ENCODE measurements around the gene LAMC2.
"Not testable (repeated sequence)": the region's sequence is repeated elsewhere in the genome, so short reads cannot be mapped to it uniquely, and the experiment has no call there.

Gene LAMC2

DNA sequence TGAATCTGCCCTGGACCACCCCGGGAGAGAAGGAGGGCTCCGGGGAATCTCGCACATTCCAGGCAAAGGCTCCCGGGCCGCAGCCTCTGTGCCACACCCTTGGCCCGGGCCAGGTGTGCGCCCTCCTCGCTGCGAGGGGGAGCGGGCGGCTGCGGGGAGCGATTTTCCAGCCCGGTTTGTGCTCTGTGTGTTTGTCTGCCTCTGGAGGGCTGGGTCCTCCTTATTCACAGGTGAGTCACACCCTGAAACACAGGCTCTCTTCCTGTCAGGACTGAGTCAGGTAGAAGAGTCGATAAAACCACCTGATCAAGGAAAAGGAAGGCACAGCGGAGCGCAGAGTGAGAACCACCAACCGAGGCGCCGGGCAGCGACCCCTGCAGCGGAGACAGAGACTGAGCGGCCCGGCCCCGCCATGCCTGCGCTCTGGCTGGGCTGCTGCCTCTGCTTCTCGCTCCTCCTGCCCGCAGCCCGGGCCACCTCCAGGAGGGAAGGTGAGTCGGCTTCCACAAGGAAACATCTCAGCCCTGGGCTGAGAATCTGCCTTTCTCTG lies at the start of gene LAMC2:
TSS of gene LAMC2 (plus strand) at position 324 of the 550 bp plus-strand sequence. CDS start at position 413, 89 bp downstream.
- peak; percentile 28 for DNase-seq

DNA sequence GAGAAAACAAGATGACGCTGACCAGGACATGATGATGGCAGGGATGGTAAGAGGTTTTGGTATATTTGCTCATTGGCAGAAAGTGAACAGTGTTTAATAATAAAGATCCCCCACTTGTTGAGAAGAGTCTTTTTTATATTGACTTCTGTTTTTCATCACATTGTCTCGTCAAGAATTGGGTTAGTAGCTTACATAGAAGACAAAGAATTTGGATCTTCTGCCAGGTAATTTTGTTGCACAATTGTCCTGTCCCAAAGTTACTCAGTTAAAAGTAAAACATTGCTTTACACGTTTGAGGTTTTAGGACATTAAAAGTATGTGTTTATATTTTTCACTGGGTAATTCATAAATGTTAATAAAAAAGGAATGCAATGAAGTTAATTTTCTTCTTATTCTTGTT lies 48.3 kb upstream of the LAMC2 start:
- DNase-seq: no peak

DNA sequence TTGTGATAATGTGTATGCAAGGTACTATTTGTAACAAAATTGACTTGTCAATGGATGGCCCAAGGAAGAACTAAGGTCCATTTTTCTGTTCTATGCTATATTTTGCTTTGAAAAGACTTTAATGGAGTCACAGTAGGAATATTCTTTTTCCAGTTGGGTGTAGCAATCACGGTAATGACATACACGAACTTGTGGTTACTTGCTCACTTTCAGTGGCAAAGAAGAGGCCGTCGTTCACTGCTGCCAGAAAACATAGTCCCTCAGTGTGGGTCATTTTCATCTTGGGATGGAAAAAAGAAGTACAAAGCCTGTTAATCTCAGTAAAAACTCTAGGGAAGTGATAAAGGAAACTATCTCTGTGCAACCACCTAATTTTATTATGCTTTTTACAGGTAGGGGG lies 47.8 kb upstream of the LAMC2 start:
- no peak for DNase-seq

DNA sequence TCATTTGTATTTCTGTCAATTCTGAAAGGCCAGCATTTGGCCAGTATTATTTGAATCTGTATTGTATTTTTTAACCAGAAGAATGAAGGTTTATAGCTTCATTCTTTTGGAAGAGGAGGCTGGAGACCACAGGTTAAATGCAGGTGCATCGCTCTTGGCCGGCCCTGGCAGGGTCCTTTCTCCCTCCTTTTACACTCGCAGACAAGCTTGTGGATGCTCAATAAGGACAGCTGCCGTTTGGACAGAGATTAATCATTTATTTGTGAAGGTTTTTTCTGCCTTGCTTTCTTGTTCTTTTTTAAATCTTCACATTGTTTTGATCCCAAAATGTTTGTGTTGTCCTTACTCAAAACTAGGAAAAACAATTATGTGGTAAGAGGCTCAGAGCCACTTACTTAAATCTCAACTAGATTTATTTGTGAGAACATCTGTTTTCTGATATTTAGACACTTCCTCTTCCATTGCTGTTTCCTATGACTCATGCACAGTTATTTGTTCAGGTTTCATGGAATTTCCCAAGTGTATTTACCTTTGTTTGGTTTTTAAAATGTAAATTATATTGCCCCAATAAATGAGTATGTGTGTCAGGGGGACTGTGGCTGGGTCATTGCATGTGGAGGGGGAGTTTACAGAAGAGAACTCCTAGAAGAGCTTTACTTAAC lies 46.7 kb upstream of the LAMC2 start:
- no peak for DNase-seq

DNA sequence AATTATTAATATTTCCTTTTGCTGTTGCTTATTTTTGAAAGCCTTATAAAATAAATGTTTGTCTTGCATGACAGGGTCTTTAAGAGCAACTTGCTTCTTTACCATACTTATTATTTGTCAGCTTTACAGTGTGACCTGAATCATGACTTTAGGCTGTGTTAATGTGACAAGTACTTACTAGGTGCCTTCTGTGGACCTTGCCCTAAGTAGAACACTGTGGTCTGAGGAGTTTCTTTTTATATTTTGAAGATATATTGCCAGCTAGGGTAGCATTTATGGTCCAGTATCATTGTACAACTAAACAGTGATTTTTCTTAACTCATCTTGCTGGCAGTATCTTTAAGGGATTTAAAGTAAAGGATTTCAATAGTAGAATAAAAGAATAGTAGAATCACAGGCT lies 45.4 kb upstream of the LAMC2 start:
- no peak for DNase-seq

DNA sequence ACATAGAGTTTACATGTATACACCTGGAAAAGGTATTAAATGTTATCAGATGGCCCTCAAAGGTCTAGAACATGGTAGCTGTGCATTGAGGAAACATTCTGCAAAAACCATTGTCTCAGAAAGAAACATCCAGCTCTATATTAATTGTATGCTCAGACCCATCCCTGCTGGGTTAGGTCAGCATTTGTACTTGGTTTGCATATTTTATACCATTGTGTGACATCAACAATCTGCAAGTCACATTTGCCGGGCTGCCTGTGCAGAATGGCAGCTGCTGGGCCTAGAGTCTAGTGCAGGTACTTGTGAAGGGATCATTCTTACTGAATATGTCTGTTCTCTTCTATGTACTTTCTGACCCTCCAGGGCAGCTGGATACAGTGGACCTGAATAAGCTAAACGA lies 43.9 kb upstream of the LAMC2 start:
- no peak for DNase-seq

DNA sequence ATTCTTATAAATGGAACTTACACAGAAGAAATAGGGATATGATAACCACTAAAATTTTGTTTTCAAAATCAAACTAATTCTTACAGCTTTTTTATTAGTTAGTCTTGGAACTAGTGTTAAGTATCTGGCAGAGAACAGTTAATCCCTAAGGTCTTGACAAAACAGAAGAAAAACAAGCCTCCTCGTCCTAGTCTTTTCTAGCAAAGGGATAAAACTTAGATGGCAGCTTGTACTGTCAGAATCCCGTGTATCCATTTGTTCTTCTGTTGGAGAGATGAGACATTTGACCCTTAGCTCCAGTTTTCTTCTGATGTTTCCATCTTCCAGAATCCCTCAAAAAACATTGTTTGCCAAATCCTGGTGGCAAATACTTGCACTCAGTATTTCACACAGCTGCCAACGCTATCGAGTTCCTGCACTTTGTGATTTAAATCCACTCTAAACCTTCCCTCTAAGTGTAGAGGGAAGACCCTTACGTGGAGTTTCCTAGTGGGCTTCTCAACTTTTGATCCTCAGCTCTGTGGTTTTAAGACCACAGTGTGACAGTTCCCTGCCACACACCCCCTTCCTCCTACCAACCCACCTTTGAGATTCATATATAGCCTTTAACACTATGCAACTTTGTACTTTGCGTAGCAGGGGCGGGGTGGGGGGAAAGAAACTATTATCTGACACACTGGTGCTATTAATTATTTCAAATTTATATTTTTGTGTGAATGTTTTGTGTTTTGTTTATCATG lies 42.3 kb upstream of the LAMC2 start:
- no peak for DNase-seq

DNA sequence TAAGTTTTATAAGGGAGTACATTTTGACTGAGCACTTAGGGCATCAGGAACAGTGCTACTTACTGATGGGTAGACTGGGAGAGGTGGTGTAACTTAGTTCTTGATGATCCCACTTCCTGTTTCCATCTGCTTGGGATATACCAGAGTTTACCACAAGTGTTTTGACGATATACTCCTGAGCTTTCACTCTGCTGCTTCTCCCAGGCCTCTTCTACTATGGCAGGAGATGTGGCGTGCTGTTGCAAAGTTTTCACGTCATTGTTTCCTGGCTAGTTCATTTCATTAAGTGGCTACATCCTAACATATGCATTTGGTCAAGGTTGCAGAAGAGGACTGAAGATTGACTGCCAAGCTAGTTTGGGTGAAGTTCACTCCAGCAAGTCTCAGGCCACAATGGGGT lies 41.3 kb upstream of the LAMC2 start:
- DNase-seq: no peak

DNA sequence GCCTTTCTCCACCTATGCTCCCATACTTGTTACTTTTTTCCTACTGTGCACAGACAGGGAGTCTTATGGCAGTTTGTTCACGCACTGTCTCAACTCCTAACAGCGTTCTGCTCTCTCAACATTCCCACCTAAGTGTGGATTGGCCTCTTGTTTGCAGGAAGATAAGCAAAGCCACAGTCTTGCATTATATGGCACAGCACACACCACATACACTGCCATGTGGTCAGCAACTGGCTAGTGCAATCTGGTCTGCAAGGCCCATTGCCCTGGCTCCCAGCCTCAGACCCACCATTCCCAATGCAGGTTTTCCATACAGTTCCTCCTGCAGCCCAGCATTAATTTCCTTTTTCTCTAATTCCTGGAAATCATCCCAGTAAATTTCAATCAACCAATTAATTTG lies 38.3 kb upstream of the LAMC2 start:
- no peak for DNase-seq

DNA sequence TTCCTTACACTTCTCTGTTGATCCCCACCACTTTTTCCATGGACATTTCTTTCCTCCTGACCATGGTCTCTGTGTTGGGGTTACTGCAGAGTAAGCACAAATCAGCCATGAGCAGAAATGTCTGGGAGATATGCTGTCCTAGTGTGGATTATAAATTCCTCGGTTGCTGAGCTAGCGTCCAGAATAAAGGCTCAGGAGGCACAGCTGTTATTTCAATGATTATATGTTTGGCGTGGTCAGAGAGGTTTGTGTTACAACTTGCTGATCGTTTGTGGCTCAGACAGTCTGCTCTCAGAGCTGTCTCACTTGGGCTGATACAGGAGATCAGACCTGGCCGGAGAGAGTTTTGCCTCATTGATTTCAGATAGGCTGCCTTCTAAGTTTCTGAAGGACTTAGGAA lies 37.5 kb upstream of the LAMC2 start:
- no peak for DNase-seq

DNA sequence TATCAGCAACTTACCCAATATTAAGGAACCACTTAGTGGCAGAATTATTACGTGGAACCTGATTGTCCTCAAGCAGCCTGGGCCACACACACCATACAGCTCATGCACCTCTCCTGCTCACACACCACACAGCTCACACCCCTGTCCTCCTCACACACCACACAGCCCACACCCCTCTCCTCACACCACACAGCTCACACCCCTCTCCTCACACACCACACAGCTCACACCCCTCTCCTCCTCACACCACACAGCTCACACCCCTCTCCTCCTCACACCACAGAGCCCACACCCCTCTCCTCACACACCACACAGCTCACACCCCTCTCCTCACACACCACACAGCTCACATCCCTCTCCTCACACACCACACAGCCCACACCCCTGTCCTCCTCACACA lies 36.8 kb upstream of the LAMC2 start:
- DNase-seq: no peak

DNA sequence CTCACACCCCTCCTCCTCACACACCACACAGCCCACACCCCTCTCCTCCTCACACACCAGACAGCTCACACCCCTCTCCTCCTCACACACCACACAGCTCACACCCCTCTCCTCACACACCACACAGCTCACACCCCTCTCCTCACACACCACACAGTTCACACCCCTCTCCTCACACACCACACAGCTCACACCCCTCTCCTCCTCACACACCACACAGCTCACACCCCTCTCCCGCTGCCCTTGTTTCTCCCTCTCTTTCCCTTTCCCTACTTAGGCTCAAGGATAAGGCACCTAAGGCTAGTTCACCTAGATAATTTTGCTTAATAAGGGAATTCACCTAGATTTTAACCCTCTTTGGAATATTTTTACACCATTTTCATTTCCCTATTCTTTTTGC lies 36.0 kb upstream of the LAMC2 start:
- not testable (repeated sequence) for DNase-seq

DNA sequence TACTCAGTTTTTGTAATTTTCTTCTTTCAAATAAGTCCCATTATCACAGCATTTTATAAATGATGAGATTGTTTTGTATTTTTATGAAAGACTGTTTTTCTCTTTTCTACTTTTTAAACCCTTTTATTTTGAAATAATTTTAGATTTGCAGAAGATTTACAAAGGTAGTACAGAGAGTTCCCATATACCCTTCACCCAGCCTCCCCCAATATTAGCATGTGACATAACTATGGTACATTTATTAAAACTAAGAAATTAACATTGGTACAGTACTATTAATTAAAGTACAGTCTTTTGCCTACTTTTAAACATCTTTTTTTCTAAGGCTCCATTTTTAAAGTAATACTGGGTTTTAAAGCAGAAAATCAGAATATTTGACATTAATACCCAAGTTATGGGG lies 35.6 kb upstream of the LAMC2 start:
- no peak for DNase-seq

DNA sequence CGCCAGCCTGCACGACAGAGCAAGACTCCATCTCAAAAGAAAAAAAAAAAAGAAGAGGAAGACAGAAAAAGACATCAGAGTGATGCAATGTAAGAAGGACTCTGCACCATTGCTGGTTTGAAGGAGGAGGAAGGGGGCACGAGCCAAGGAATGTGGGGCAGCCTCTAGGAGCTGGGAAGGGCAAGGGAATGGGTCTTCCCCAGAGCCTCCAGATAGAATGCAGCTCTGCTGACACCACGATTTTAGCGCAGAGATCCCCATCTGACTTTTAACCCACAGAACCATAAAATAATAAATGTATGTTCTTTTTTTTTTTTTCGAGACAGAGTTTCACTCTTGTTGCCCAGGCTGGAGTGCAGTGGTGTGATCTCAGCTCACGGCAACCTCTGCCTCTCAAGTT lies 33.9 kb upstream of the LAMC2 start:
- DNase-seq: no peak

DNA sequence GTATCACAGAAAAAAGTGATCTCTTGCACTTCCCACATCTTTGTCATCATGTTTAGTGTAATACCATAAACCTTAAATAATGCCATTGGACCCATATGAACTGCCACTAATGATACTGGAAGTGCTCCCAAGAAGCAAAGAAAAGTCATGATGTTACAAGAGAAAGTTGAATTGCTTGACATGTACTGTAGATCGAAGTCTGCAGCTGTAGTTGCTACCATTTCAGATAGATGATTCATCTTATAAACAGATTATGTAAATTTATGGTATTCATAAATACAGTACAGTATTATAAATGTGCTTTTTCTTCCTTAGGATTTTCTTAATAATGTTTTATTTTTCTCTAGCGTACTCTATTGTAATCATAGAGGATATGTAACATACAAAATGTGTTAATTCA lies 30.1 kb upstream of the LAMC2 start:
- DNase-seq: no peak

DNA sequence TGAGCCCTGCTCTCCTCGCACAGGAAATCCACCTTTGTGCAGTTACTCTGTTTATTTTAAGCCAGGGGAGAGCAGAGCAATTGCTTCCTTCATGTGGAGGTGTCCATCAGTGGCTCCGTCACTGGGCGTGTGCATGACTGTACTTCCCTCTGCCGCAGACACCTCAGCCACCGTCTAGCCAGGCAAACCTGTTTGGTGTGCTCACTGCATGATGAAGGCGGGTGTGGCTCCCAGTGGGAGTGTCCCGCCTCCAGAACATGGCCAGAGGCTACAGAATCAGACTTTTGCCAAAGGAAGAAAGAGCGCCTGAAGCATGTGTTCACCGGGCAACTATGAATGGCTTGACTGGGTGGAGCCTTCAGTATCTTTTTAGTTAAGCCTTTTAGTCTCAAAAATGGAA lies 26.1 kb upstream of the LAMC2 start:
- DNase-seq: no peak

DNA sequence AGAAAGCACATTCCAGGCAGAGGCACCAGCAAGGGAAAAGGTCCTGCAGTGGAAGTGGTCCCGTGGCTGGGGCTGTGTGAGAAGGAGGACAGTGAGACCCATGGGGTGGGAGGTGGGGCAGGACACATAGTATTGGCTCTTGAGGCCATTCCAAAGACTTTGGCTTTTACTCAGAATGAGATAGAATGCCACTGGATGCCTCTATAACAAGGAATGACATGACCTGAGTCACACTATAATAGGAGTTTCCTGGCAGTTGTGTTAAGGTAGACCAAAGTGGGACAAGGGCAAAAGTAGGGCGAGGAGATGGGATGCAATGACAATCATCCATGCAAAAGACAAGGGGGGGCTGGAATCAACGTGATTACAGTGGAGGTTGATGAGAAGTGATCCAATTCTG lies 24.7 kb upstream of the LAMC2 start:
- no peak for DNase-seq

DNA sequence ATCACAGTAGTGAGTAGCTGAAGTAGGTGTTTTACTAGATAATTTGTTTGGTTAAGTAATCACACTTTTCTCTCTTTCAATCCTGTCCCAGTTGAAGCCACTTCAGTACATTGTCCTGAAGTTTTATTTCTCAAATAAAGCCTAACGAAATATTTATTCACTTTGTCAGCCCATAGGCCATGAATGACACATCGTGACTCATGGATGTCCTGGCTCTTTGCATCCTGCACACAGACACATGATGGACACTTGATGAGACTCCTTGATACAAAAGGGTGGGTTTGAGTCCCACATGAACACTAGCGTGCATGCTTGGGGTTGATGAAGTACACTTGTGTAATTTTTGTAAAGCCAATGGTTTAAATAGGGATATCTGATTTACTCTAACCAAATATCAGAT lies 22.7 kb upstream of the LAMC2 start:
- DNase-seq: no peak

DNA sequence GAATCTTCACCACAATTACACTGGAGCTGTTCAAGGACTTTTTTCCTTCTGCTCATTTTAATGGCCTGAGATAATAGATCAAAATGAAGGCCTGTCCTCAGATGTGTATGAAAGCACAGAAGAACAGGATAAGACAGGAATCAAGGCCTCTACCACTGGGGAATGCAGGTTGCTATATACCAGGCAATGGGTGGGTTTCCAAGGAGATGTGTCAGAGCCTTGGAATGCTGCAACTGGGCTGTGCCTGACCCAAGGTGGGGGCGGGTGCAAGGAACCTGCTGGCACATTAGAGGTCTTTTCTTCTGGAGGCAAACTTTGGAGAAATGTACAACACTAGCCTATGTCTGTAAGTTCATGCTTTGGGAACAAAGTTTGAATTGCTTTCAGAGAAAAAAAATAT lies 21.7 kb upstream of the LAMC2 start:
- DNase-seq: no peak

DNA sequence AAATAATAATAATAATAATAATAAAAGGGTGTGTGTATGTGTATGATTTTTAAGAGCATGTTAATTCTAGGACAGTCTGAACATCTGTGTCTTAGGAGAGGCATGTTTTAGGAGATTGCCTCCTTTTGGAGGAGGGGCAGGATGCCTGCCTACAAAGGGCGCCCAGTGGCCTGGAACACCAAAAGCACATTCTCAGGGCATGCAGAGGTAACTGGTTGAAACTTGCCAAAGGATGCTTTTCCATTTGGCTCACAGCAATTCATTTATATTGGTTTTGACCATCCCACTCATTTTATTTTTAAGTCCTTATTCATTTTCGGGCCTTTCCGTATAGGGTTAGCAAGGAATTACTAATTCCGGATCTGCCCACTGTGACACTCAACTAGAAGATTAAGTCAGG lies 21.1 kb upstream of the LAMC2 start:
- no peak for DNase-seq

DNA sequence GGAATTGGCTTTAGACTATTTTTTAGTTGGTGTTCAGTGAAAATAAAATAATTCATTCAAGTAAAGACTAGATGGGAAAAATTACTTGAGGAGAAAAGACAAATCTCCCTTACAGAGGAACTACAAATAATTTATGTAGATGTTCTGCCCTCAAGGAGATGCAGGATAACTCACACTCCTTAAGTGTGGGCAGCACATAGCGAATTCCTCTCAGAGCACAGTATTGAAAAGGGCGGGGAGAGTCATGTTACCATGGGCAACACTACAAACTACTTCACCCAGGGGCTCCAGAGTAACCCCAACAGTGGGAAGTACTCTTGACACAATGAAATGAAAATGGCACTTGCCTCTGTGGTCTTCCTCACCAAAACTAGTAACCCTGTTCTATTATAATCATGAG lies 20.6 kb upstream of the LAMC2 start:
- DNase-seq: no peak

DNA sequence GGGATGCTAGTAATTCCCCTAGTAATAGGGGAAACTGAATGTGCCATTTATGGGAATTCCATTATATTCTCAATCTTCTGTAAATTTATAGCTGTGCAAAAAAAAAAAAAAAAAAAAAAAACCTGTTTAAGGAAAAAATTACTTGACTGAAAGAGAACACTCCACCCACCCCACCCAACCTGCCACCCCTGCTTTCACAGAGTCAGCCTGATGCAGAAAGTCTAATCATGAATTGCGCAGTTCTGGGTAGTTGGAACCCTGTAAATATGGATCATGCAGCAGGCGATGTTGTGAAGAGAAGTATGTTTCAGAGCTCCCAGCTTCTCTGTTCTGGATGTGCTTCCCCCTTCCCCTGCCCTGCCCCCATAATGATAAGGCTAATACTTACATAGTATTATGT lies 19.6 kb upstream of the LAMC2 start:
- no peak for DNase-seq

DNA sequence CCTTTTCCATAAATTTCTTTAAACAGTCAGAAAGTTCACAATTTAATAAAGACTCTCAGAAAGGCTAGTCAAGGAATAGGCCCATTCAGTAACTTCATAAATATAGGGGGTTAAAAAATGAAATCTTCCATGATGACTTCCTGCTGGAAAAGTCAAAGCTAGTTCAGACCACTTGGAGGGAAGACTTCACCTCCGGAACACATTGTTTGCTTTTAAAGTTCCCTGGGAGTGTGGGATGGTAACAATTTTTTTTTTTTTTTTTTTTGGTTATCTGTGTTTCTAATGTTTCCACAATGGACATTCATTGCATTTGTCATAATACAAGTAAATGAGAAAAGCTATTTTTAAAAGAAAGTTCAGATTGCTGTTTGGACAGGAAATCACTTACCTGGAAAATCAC lies 18.4 kb upstream of the LAMC2 start:
- DNase-seq: no peak

DNA sequence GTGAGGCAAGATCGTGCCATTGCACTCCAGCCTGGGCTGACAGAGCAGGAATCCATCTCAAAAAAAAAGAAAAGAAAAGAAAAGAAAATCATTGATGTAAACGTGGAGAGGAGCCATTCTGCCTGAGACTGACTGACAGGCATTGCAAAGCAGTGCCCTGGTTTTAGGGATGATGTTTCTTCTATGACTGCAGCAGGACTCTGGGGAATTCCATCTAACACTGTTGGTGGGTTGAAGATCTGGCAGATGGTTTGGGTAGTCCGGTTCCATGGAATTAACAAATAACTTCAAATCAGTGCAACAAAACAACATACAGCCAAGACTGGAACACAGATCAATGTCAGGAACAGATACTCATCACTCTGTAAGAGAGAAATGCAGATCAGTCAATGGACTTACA lies 17.8 kb upstream of the LAMC2 start:
- DNase-seq: no peak

DNA sequence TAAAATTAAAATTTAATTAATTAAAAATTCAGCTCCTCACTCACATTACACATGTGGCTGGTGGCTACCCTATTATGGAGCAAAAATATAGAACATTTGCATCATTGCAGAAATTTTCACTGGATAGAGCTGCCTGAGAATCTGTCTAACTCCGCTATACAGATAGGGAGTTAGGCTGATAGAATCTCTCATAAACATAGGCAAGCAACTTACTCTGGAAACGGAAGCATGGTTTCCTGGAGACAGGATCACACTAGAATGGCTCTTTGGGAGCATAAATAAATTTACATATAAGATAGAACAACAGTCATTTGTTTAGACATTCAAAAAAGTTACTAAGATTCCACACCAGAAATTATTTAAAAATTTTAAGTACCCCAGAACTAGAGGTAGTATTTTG lies 12.2 kb upstream of the LAMC2 start:
- no peak for DNase-seq
